ENCODE results near the gene ERBB4. TPM values are rescaled to one million over a fixed set of nuclear protein-coding genes. Genes with fewer than 3 reads are reported as not detected.

ERBB4 gene
- total RNA-seq, 1 experiment from 2014 or later = not detected

DNA sequence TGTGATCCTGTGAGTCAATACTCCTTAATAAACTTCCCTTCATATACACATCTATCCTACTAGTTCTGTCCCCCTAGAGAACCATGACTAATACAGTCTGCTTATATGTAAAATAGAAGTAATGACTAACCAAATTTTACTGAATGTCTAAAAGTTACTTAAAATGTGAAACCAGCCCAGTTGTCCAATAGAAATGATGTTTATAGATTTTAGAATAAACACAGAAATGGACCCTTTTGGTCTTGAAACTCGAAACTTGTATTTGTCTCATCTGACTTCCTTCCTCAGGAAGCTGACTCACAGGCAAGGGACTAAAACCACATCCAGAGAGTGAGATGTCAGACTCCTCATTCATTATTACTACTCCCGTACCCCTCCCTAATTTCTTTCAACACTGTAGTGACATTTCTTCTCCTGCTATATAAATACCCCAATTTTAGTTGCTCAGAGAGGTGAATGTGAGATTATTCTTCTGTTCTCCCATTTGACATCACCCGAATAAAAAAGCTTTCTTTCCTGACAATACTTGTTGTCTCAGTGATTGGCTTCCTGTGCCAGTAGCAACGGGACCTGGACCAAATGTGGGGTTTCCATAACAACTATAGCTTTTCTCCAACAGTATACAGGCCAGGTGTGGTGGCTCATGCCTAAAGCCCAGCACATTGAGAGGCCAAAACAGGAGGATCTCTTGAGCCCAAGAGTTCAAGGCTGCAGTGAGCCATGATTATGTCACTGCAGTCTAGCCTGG, 486.0 kb downstream of the ERBB4 start:
- ChIA-PET POLR2A (no interaction called here), CTCF (interaction anchor here (0.7 kb wide), 1 partner anchor 19 kb away, joined by 3 read pairs; no protein-coding TSS in a partner anchor)
- BruUV-seq (replicated peaks) = no TSS peak
- TF ChIP-seq, protein P1, sequence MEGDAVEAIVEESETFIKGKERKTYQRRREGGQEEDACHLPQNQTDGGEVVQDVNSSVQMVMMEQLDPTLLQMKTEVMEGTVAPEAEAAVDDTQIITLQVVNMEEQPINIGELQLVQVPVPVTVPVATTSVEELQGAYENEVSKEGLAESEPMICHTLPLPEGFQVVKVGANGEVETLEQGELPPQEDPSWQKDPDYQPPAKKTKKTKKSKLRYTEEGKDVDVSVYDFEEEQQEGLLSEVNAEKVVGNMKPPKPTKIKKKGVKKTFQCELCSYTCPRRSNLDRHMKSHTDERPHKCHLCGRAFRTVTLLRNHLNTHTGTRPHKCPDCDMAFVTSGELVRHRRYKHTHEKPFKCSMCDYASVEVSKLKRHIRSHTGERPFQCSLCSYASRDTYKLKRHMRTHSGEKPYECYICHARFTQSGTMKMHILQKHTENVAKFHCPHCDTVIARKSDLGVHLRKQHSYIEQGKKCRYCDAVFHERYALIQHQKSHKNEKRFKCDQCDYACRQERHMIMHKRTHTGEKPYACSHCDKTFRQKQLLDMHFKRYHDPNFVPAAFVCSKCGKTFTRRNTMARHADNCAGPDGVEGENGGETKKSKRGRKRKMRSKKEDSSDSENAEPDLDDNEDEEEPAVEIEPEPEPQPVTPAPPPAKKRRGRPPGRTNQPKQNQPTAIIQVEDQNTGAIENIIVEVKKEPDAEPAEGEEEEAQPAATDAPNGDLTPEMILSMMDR (IDR thresholded peaks at IDR 0.05; ENCODE audit: unreplicated experiment) = no peak
- Mint-ChIP-seq H3K27me3 (ENCODE audit: insufficient read depth, unreplicated experiment) (peaks cover 11% of the 10 kb centered on the region), H3K4me1 (ENCODE audit: insufficient read depth, unreplicated experiment) (no peaks in the 10 kb centered on the region), H3K36me3 (ENCODE audit: insufficient read depth, unreplicated experiment) (no peaks in the 10 kb centered on the region), H3K4me3 (ENCODE audit: unreplicated experiment) (no peak overlapping the region), H3K27ac (ENCODE audit: low read depth, unreplicated experiment) (no peak overlapping the region), H3K9me3 (ENCODE audit: unreplicated experiment) (peaks cover 24% of the 10 kb centered on the region)
- intact Hi-C loops (cut with micrococcal nuclease) = no loop called here
- DNase-seq (ENCODE audit: unreplicated experiment) = peak; percentile 25

DNA sequence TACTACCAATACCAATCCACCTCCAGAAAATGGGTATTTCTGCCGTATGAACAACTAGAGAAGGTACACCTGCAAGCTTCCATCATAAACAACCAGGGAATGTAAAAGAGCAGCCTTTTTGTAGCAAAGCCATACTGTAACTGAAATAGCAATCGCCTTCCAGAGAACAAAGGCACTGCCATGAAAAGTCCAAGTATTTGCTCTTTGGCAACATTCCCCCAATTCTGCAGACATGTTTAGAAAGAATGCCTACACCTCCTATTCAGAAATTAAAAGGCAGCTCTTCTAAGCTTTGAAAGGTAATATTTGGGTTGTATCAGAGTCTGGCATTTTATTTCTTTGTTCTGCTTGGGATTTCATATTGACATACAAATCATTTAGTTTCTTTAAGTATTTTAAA, 487.7 kb downstream of the ERBB4 start:
- H3K27ac Mint-ChIP-seq (ENCODE audit: low read depth, unreplicated experiment) = no peak overlapping the region
- ChIA-PET CTCF (no interaction called here), POLR2A (no interaction called here)
- no peak for DNase-seq (ENCODE audit: unreplicated experiment)
- H3K27me3 Mint-ChIP-seq (ENCODE audit: insufficient read depth, unreplicated experiment) = peaks cover 11% of the 10 kb centered on the region
- no peaks in the 10 kb centered on the region for H3K36me3 Mint-ChIP-seq (ENCODE audit: insufficient read depth, unreplicated experiment)
- TF ChIP-seq, protein P1 (IDR thresholded peaks at IDR 0.05; ENCODE audit: unreplicated experiment) = no peak
- intact Hi-C loops (cut with micrococcal nuclease) = no loop called here
- H3K4me3 Mint-ChIP-seq (ENCODE audit: unreplicated experiment) = no peak overlapping the region
- H3K9me3 Mint-ChIP-seq (ENCODE audit: unreplicated experiment) = peaks cover 11% of the 10 kb centered on the region
- no peaks in the 10 kb centered on the region for H3K4me1 Mint-ChIP-seq (ENCODE audit: insufficient read depth, unreplicated experiment)
- BruUV-seq (replicated peaks) = no TSS peak

DNA sequence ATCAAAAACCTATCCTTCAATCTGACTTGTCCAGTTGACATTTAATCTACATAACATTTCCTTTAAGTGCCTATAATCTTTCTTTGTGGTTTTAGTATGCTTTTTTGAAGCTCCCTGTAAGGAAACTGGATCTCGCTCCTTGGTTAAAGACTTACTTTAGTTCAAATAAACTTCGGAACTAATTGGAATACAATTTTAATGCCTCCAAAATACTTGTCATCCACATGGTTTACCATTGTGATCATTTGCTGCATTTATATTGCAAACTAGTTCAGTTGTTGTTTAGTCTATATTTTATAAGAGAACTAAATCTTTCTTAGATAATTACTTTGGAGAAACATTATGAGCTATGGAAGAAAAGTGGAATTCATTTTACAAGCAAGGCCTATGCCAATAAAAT, 496.0 kb downstream of the ERBB4 start:
- Mint-ChIP-seq H3K9me3 (ENCODE audit: unreplicated experiment) (no peaks in the 10 kb centered on the region), H3K27ac (ENCODE audit: low read depth, unreplicated experiment) (no peak overlapping the region), H3K36me3 (ENCODE audit: insufficient read depth, unreplicated experiment) (no peaks in the 10 kb centered on the region), H3K4me1 (ENCODE audit: insufficient read depth, unreplicated experiment) (no peaks in the 10 kb centered on the region), H3K4me3 (ENCODE audit: unreplicated experiment) (no peak overlapping the region), H3K27me3 (ENCODE audit: insufficient read depth, unreplicated experiment) (peaks cover 51% of the 10 kb centered on the region)
- POLR2A ChIA-PET = no interaction called here
- CTCF ChIA-PET = no interaction called here
- BruUV-seq (replicated peaks) = no TSS peak
- intact Hi-C loops (cut with micrococcal nuclease) = no loop called here
- TF ChIP-seq, protein P1 (IDR thresholded peaks at IDR 0.05; ENCODE audit: unreplicated experiment) = no peak
- no peak for DNase-seq (ENCODE audit: unreplicated experiment)

DNA sequence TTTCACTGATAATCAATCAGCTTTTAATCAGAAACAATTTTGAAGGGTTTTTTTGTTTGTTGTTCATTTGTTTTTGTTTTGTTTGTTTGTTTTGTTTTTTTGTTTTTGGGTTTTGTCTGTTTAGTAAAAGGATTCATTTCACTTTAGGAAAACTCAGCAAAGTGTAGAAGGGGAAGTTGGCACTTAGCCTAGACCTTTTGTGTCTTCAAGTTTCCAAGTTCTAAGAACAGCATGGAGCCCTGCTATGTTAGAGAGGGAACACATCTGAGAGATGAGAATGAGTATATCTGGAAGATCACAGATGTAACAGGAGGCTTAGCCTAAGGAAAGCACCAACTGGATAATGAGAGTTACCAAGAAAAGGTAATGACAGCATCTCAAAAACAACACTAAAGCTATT, 501.5 kb downstream of the ERBB4 start:
- peaks cover 58% of the 10 kb centered on the region for H3K27me3 Mint-ChIP-seq (ENCODE audit: insufficient read depth, unreplicated experiment)
- H3K4me3 Mint-ChIP-seq (ENCODE audit: unreplicated experiment) = no peak overlapping the region
- H3K27ac Mint-ChIP-seq (ENCODE audit: low read depth, unreplicated experiment) = no peak overlapping the region
- no TSS peak for BruUV-seq (replicated peaks)
- intact Hi-C loops (cut with micrococcal nuclease) = no loop called here
- ChIA-PET CTCF (interaction anchor here (0.5 to 1.2 kb wide), 2 partner anchors 504 to 530 kb away, joined by 3 to 4 read pairs; no protein-coding TSS in a partner anchor), POLR2A (no interaction called here)
- H3K9me3 Mint-ChIP-seq (ENCODE audit: unreplicated experiment) = no peaks in the 10 kb centered on the region
- H3K4me1 Mint-ChIP-seq (ENCODE audit: insufficient read depth, unreplicated experiment) = no peaks in the 10 kb centered on the region
- TF ChIP-seq, protein P1 (IDR thresholded peaks at IDR 0.05; ENCODE audit: unreplicated experiment) = no peak
- no peaks in the 10 kb centered on the region for H3K36me3 Mint-ChIP-seq (ENCODE audit: insufficient read depth, unreplicated experiment)
- DNase-seq (ENCODE audit: unreplicated experiment) = no peak
